ENCODE measurements around the gene GALNS.

DNA sequence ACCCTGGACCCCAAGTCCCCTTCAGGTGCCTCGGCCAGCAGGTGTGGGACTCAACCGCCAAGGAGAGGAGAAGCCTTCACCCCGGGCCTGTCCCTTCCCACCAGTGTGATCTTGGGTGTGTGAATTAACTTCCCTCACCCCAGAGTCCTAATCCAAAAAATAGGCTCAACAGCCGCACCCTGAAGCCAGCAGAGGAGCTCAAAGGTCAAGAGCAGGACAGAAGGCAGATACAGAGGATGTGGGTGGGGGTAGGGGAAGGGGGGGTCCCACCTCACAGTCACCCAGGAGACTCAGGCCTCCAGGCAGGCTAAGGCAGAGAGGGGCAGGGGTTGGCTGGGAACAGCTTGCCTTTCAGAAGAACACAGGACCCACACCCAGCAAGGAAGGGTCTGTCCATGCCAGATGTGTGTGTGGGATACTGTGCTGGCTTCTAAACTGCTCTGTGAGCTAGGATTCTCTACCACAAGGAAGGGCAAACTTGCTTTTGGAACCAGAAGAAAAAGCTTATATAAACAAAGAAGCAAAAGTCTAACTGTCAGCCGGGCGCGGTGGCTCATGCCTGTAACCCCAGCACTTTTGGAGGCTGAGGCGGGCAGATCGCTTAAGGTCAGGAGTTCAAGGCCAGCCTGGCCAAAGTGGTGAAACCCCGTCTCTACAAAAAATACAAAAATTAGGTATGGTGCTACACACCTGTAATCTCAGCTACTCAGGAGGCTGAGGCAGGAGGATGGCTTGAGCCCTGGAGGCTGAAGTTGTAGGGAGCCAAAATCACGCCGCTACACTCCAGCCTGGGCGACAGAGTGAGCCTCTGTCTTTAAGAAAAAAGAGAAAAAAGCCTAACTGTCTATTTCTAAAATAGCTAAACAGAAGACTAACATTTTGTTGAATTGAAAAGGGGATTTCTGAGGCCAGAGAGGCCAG, 76.3 kb downstream of the GALNS start:
- TF ChIP-seq, protein P1, sequence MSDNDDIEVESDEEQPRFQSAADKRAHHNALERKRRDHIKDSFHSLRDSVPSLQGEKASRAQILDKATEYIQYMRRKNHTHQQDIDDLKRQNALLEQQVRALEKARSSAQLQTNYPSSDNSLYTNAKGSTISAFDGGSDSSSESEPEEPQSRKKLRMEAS (IDR thresholded peaks at IDR 0.05) = no peak
- TF ChIP-seq TAF1 (IDR thresholded peaks at IDR 0.05; ENCODE audit: low read depth) = no peak
